ENCODE measurements around the gene C8A. TPM values are rescaled to one million over a fixed set of nuclear protein-coding genes. Genes with fewer than 3 reads are reported as not detected.

C8A gene
- polyA plus RNA-seq, 2 donors: not detected

GRCh38 chr1:56820755-56821461 lies 33.7 kb upstream of the C8A start:
- no peak overlapping the region for H3K27ac ChIP-seq (ENCODE audit: low read depth in 2 of 2, low read length in 1 of 2)
- H3K9me3 ChIP-seq (ENCODE audit: control insufficient read depth in 2 of 2, insufficient read depth in 1 of 2, low read depth in 1 of 2, low read length in 1 of 2): no peaks in the 10 kb centered on the region
- no peak overlapping the region for H3K4me3 ChIP-seq (ENCODE audit: low read depth in 1 of 2, low read length in 2 of 2)

GRCh38 chr1:56821462-56821797 lies 33.2 kb upstream of the C8A start:
- WGBS, 2 donors: 0 to 2% methylated on average over 1 of the region's 1 CpG
- peaks cover 0 to 15% of the 10 kb centered on the region in 2 donors for H3K4me1 ChIP-seq (ENCODE audit: control insufficient read depth in 2 of 2, insufficient read depth in 2 of 2, low read length in 1 of 2)
- H3K36me3 ChIP-seq (ENCODE audit: control insufficient read depth in 2 of 2, insufficient read depth in 2 of 2, low read length in 1 of 2): no peaks in the 10 kb centered on the region
- no peak overlapping the region for H3K4me3 ChIP-seq (ENCODE audit: low read depth in 1 of 2, low read length in 2 of 2)
- H3K27ac ChIP-seq (ENCODE audit: low read depth in 2 of 2, low read length in 1 of 2): no peak overlapping the region
- no peaks in the 10 kb centered on the region for H3K27me3 ChIP-seq (ENCODE audit: control insufficient read depth in 1 of 2, insufficient read depth in 2 of 2, low read length in 2 of 2)
- H3K9me3 ChIP-seq (ENCODE audit: control insufficient read depth in 2 of 2, insufficient read depth in 1 of 2, low read depth in 1 of 2, low read length in 1 of 2): no peaks in the 10 kb centered on the region

More at GRCh38 chr1:56820755-56821461, 33.7 kb upstream of the C8A start:
- Histone ChIP-seq H3K4me1 (ENCODE audit: control insufficient read depth in 2 of 2, insufficient read depth in 2 of 2, low read length in 1 of 2) (peaks cover 0 to 15% of the 10 kb centered on the region in 2 donors), H3K36me3 (ENCODE audit: control insufficient read depth in 2 of 2, insufficient read depth in 2 of 2, low read length in 1 of 2) (no peaks in the 10 kb centered on the region), H3K27me3 (ENCODE audit: control insufficient read depth in 1 of 2, insufficient read depth in 2 of 2, low read length in 2 of 2) (no peaks in the 10 kb centered on the region)
- WGBS, 2 donors: 13 to 16% methylated on average over 7 of the region's 7 CpGs

GRCh38 chr1:56824271-56824670 lies 30.3 kb upstream of the C8A start:
- Histone ChIP-seq H3K9me3 (ENCODE audit: control insufficient read depth in 2 of 2, insufficient read depth in 1 of 2, low read depth in 1 of 2, low read length in 1 of 2) (no peaks in the 10 kb centered on the region), H3K27ac (ENCODE audit: low read depth in 2 of 2, low read length in 1 of 2) (no peak overlapping the region), H3K27me3 (ENCODE audit: control insufficient read depth in 1 of 2, insufficient read depth in 2 of 2, low read length in 2 of 2) (no peaks in the 10 kb centered on the region), H3K36me3 (ENCODE audit: control insufficient read depth in 2 of 2, insufficient read depth in 2 of 2, low read length in 1 of 2) (no peaks in the 10 kb centered on the region), H3K4me3 (ENCODE audit: low read depth in 1 of 2, low read length in 2 of 2) (no peak overlapping the region), H3K4me1 (ENCODE audit: control insufficient read depth in 2 of 2, insufficient read depth in 2 of 2, low read length in 1 of 2) (peaks cover 0 to 9% of the 10 kb centered on the region in 2 donors)
- 72 to 96% methylated on average over 2 of the region's 2 CpGs for WGBS, 2 donors

- 89 to 94% methylated on average over 1 of the region's 1 CpG for WGBS, 2 donors
- H3K4me3 ChIP-seq (ENCODE audit: low read depth in 1 of 2, low read length in 2 of 2): no peak overlapping the region
- H3K9me3 ChIP-seq (ENCODE audit: control insufficient read depth in 2 of 2, insufficient read depth in 1 of 2, low read depth in 1 of 2, low read length in 1 of 2): no peaks in the 10 kb centered on the region
- no peaks in the 10 kb centered on the region for H3K36me3 ChIP-seq (ENCODE audit: control insufficient read depth in 2 of 2, insufficient read depth in 2 of 2, low read length in 1 of 2)
- peaks cover 0 to 4% of the 10 kb centered on the region in 2 donors for H3K4me1 ChIP-seq (ENCODE audit: control insufficient read depth in 2 of 2, insufficient read depth in 2 of 2, low read length in 1 of 2)
- no peaks in the 10 kb centered on the region for H3K27me3 ChIP-seq (ENCODE audit: control insufficient read depth in 1 of 2, insufficient read depth in 2 of 2, low read length in 2 of 2)
- H3K27ac ChIP-seq (ENCODE audit: low read depth in 2 of 2, low read length in 1 of 2): no peak overlapping the region
Measured at GRCh38 chr1:56824938-56825337, 29.7 kb upstream of the C8A start.

GRCh38 chr1:56825436-56825835 lies 29.2 kb upstream of the C8A start:
- Histone ChIP-seq H3K36me3 (ENCODE audit: control insufficient read depth in 2 of 2, insufficient read depth in 2 of 2, low read length in 1 of 2) (no peaks in the 10 kb centered on the region), H3K4me3 (ENCODE audit: low read depth in 1 of 2, low read length in 2 of 2) (no peak overlapping the region), H3K9me3 (ENCODE audit: control insufficient read depth in 2 of 2, insufficient read depth in 1 of 2, low read depth in 1 of 2, low read length in 1 of 2) (no peaks in the 10 kb centered on the region), H3K27ac (ENCODE audit: low read depth in 2 of 2, low read length in 1 of 2) (no peak overlapping the region), H3K27me3 (ENCODE audit: control insufficient read depth in 1 of 2, insufficient read depth in 2 of 2, low read length in 2 of 2) (no peaks in the 10 kb centered on the region), H3K4me1 (ENCODE audit: control insufficient read depth in 2 of 2, insufficient read depth in 2 of 2, low read length in 1 of 2) (peaks cover 0 to 2% of the 10 kb centered on the region in 2 donors)
- WGBS, 2 donors: 73 to 80% methylated on average over 4 of the region's 4 CpGs

- H3K36me3 ChIP-seq (ENCODE audit: control insufficient read depth in 2 of 2, insufficient read depth in 2 of 2, low read length in 1 of 2): no peaks in the 10 kb centered on the region
- no peaks in the 10 kb centered on the region for H3K9me3 ChIP-seq (ENCODE audit: control insufficient read depth in 2 of 2, insufficient read depth in 1 of 2, low read depth in 1 of 2, low read length in 1 of 2)
- no peak overlapping the region for H3K4me3 ChIP-seq (ENCODE audit: low read depth in 1 of 2, low read length in 2 of 2)
- no peaks in the 10 kb centered on the region for H3K27me3 ChIP-seq (ENCODE audit: control insufficient read depth in 1 of 2, insufficient read depth in 2 of 2, low read length in 2 of 2)
- no peak overlapping the region for H3K27ac ChIP-seq (ENCODE audit: low read depth in 2 of 2, low read length in 1 of 2)
- H3K4me1 ChIP-seq (ENCODE audit: control insufficient read depth in 2 of 2, insufficient read depth in 2 of 2, low read length in 1 of 2): no peaks in the 10 kb centered on the region
Measured at GRCh38 chr1:56827711-56828110, 26.9 kb upstream of the C8A start.

- Histone ChIP-seq H3K4me1 (ENCODE audit: control insufficient read depth in 2 of 2, insufficient read depth in 2 of 2, low read length in 1 of 2) (no peaks in the 10 kb centered on the region), H3K36me3 (ENCODE audit: control insufficient read depth in 2 of 2, insufficient read depth in 2 of 2, low read length in 1 of 2) (no peaks in the 10 kb centered on the region), H3K27ac (ENCODE audit: low read depth in 2 of 2, low read length in 1 of 2) (no peak overlapping the region), H3K27me3 (ENCODE audit: control insufficient read depth in 1 of 2, insufficient read depth in 2 of 2, low read length in 2 of 2) (no peaks in the 10 kb centered on the region), H3K9me3 (ENCODE audit: control insufficient read depth in 2 of 2, insufficient read depth in 1 of 2, low read depth in 1 of 2, low read length in 1 of 2) (no peaks in the 10 kb centered on the region), H3K4me3 (ENCODE audit: low read depth in 1 of 2, low read length in 2 of 2) (no peak overlapping the region)
- 81 to 83% methylated on average over 4 of the region's 4 CpGs for WGBS, 2 donors
Measured at GRCh38 chr1:56830052-56830451, 24.5 kb upstream of the C8A start.

- H3K27me3 ChIP-seq (ENCODE audit: control insufficient read depth in 1 of 2, insufficient read depth in 2 of 2, low read length in 2 of 2): no peaks in the 10 kb centered on the region
- H3K27ac ChIP-seq (ENCODE audit: low read depth in 2 of 2, low read length in 1 of 2): no peak overlapping the region
- H3K4me3 ChIP-seq (ENCODE audit: low read depth in 1 of 2, low read length in 2 of 2): no peak overlapping the region
- 11 to 20% methylated on average over 8 of the region's 8 CpGs for WGBS, 2 donors
- H3K4me1 ChIP-seq (ENCODE audit: control insufficient read depth in 2 of 2, insufficient read depth in 2 of 2, low read length in 1 of 2): no peaks in the 10 kb centered on the region
- H3K36me3 ChIP-seq (ENCODE audit: control insufficient read depth in 2 of 2, insufficient read depth in 2 of 2, low read length in 1 of 2): no peaks in the 10 kb centered on the region
- H3K9me3 ChIP-seq (ENCODE audit: control insufficient read depth in 2 of 2, insufficient read depth in 1 of 2, low read depth in 1 of 2, low read length in 1 of 2): no peaks in the 10 kb centered on the region
Measured at GRCh38 chr1:56831871-56832693, 22.5 kb upstream of the C8A start.

GRCh38 chr1:56833088-56833487 lies 21.5 kb upstream of the C8A start:
- WGBS, 2 donors: 91% methylated on average over 4 of the region's 4 CpGs
- Histone ChIP-seq H3K36me3 (ENCODE audit: control insufficient read depth in 2 of 2, insufficient read depth in 2 of 2, low read length in 1 of 2) (no peaks in the 10 kb centered on the region), H3K4me1 (ENCODE audit: control insufficient read depth in 2 of 2, insufficient read depth in 2 of 2, low read length in 1 of 2) (no peaks in the 10 kb centered on the region)

More at GRCh38 chr1:56833088-56833487, 21.5 kb upstream of the C8A start:
- H3K27me3 ChIP-seq (ENCODE audit: control insufficient read depth in 1 of 2, insufficient read depth in 2 of 2, low read length in 2 of 2): no peaks in the 10 kb centered on the region
- H3K4me3 ChIP-seq (ENCODE audit: low read depth in 1 of 2, low read length in 2 of 2): no peak overlapping the region
- H3K9me3 ChIP-seq (ENCODE audit: control insufficient read depth in 2 of 2, insufficient read depth in 1 of 2, low read depth in 1 of 2, low read length in 1 of 2): no peaks in the 10 kb centered on the region
- no peak overlapping the region for H3K27ac ChIP-seq (ENCODE audit: low read depth in 2 of 2, low read length in 1 of 2)
